Measurements from ENCODE around the gene SUN2. TPM values are rescaled to one million over a fixed set of nuclear protein-coding genes. Genes with fewer than 3 reads are reported as not detected.
A peak's percentile ranks its signal among the peaks of the same experiment; 100 is the strongest.

Gene SUN2
- total and polyA plus RNA-seq, 2 of the 13 experiments (the other 11 are each of a cell fraction or from before 2014, with no cell fraction given), result 45.6 to 56.6 TPM

DNA sequence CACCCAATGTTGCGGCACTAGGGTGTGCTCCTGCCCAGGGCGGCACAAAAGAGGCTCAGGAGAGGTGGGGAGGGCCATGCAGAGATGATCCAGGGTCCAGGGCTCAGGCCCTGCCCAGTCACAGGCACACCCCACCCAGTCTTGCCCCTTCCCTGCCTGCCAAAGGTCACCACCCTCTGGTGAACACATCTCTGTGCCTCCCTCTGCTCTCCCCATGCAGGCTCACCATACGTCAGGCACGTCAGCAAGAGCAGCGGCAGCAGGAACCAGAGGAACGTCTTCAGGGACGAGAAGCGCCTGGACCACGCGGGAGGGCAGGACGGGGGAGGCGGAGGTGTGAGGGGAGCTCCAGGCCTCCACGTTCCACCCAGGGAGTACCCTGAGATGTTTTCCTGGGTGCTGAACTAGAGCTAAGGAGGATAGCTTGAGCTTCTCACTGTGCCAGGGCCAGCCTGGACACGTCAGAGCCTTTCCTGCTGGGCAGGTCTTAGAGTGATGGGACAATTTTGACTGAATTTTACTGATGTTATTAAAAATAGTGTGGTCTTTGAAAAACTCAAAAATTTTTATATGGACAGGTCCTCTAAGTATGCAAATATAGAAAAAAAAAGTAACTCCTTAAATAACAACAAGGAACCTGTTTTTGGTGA is 7.2 kb downstream of the SUN2 start (continued):
- no peak for TF ChIP-seq ZFP37 (CRISPR knock-in tag; IDR thresholded peaks at IDR 0.05; ENCODE audit: borderline replicate concordance)
- TF ChIP-seq ZNF232 (CRISPR knock-in tag; IDR thresholded peaks at IDR 0.05; ENCODE audit: borderline replicate concordance), result no peak
- TF ChIP-seq HNF4A (CRISPR knock-in tag; IDR thresholded peaks at IDR 0.05), result peak; percentile 61
- TF ChIP-seq, protein P1, sequence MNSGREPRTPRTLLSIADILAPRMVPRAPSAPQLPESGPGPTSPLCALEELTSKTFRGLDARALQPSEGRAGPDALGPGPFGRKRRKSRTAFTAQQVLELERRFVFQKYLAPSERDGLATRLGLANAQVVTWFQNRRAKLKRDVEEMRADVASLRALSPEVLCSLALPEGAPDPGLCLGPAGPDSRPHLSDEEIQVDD (CRISPR knock-in tag; IDR thresholded peaks at IDR 0.05; ENCODE audit: borderline replicate concordance), result no peak
- no peak for TF ChIP-seq MYNN (CRISPR knock-in tag; IDR thresholded peaks at IDR 0.05; ENCODE audit: low read depth)
- TF ChIP-seq, protein P2, sequence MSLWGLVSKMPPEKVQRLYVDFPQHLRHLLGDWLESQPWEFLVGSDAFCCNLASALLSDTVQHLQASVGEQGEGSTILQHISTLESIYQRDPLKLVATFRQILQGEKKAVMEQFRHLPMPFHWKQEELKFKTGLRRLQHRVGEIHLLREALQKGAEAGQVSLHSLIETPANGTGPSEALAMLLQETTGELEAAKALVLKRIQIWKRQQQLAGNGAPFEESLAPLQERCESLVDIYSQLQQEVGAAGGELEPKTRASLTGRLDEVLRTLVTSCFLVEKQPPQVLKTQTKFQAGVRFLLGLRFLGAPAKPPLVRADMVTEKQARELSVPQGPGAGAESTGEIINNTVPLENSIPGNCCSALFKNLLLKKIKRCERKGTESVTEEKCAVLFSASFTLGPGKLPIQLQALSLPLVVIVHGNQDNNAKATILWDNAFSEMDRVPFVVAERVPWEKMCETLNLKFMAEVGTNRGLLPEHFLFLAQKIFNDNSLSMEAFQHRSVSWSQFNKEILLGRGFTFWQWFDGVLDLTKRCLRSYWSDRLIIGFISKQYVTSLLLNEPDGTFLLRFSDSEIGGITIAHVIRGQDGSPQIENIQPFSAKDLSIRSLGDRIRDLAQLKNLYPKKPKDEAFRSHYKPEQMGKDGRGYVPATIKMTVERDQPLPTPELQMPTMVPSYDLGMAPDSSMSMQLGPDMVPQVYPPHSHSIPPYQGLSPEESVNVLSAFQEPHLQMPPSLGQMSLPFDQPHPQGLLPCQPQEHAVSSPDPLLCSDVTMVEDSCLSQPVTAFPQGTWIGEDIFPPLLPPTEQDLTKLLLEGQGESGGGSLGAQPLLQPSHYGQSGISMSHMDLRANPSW (CRISPR knock-in tag; IDR thresholded peaks at IDR 0.05; ENCODE audit: borderline replicate concordance), result no peak
- TF ChIP-seq NR3C1 (CRISPR knock-in tag; IDR thresholded peaks at IDR 0.05), result no peak
- TF ChIP-seq, protein P3, sequence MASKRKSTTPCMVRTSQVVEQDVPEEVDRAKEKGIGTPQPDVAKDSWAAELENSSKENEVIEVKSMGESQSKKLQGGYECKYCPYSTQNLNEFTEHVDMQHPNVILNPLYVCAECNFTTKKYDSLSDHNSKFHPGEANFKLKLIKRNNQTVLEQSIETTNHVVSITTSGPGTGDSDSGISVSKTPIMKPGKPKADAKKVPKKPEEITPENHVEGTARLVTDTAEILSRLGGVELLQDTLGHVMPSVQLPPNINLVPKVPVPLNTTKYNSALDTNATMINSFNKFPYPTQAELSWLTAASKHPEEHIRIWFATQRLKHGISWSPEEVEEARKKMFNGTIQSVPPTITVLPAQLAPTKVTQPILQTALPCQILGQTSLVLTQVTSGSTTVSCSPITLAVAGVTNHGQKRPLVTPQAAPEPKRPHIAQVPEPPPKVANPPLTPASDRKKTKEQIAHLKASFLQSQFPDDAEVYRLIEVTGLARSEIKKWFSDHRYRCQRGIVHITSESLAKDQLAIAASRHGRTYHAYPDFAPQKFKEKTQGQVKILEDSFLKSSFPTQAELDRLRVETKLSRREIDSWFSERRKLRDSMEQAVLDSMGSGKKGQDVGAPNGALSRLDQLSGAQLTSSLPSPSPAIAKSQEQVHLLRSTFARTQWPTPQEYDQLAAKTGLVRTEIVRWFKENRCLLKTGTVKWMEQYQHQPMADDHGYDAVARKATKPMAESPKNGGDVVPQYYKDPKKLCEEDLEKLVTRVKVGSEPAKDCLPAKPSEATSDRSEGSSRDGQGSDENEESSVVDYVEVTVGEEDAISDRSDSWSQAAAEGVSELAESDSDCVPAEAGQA (IDR thresholded peaks at IDR 0.05; ENCODE audit: low read depth), result no peak
- TF ChIP-seq, protein P3 (CRISPR knock-in tag; IDR thresholded peaks at IDR 0.05; ENCODE audit: borderline replicate concordance), result no peak
- no peak for TF ChIP-seq ATM (IDR thresholded peaks at IDR 0.05; ENCODE audit: borderline replicate concordance)
- no peak for TF ChIP-seq ZFP41 (CRISPR knock-in tag; IDR thresholded peaks at IDR 0.05; ENCODE audit: borderline replicate concordance)
- no peak for TF ChIP-seq IKZF1 (IDR thresholded peaks at IDR 0.05)
- no peak for TF ChIP-seq POLR2G (IDR thresholded peaks at IDR 0.05; ENCODE audit: low read depth, low read length)
- TF ChIP-seq ZSCAN30 (CRISPR knock-in tag; IDR thresholded peaks at IDR 0.05), result no peak
- no peak for TF ChIP-seq ZNF879 (CRISPR knock-in tag; IDR thresholded peaks at IDR 0.05)
- TF ChIP-seq, protein P4, sequence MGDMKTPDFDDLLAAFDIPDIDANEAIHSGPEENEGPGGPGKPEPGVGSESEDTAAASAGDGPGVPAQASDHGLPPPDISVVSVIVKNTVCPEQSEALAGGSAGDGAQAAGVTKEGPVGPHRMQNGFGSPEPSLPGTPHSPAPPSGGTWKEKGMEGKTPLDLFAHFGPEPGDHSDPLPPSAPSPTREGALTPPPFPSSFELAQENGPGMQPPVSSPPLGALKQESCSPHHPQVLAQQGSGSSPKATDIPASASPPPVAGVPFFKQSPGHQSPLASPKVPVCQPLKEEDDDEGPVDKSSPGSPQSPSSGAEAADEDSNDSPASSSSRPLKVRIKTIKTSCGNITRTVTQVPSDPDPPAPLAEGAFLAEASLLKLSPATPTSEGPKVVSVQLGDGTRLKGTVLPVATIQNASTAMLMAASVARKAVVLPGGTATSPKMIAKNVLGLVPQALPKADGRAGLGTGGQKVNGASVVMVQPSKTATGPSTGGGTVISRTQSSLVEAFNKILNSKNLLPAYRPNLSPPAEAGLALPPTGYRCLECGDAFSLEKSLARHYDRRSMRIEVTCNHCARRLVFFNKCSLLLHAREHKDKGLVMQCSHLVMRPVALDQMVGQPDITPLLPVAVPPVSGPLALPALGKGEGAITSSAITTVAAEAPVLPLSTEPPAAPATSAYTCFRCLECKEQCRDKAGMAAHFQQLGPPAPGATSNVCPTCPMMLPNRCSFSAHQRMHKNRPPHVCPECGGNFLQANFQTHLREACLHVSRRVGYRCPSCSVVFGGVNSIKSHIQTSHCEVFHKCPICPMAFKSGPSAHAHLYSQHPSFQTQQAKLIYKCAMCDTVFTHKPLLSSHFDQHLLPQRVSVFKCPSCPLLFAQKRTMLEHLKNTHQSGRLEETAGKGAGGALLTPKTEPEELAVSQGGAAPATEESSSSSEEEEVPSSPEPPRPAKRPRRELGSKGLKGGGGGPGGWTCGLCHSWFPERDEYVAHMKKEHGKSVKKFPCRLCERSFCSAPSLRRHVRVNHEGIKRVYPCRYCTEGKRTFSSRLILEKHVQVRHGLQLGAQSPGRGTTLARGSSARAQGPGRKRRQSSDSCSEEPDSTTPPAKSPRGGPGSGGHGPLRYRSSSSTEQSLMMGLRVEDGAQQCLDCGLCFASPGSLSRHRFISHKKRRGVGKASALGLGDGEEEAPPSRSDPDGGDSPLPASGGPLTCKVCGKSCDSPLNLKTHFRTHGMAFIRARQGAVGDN (CRISPR knock-in tag; IDR thresholded peaks at IDR 0.05), result peak; percentile 68
- TF ChIP-seq CENPT (CRISPR knock-in tag; IDR thresholded peaks at IDR 0.05; ENCODE audit: low read depth), result no peak

Measured in HepG2 (cell line).